GM18519 (cell line): Measurements from ENCODE around the gene IER3.

ENCODE experiments used
- ATAC-seq: cut with Tn5 transposase; IDR thresholded peaks from one replicate; pipeline ENCODE4 v1.9.1; 2021; ENCODE audit warnings: mild to moderate bottlenecking, moderate library complexity; ENCODE audit not compliant: unreplicated experiment, low FRiP score

The IER3 gene

GRCh38 chr6:30749554-30750378 lies 5.4 kb upstream of the IER3 start:
- no peak for ATAC-seq

- no peak for ATAC-seq
Observed at GRCh38 chr6:30748851-30749540, 4.6 kb upstream of the IER3 start.

GRCh38 chr6:30747902-30748769 lies 3.8 kb upstream of the IER3 start:
- ATAC-seq: no peak

- no peak for ATAC-seq
Observed at GRCh38 chr6:30747300-30747687, 2.9 kb upstream of the IER3 start.

GRCh38 chr6:30743099-30744053 lies 971 bp downstream of the IER3 start:
- ATAC-seq: no peak

GRCh38 chr6:30742316-30743098 lies 1.8 kb downstream of the IER3 start, which contains the start of gene FLOT1:
Gene FLOT1 (minus strand): TSS chr6:30742687. CDS start chr6:30742189, 498 bp downstream.
- ATAC-seq: no peak

- ATAC-seq: no peak
Observed at GRCh38 chr6:30741789-30742315, 2.5 kb downstream of the IER3 start.

GRCh38 chr6:30741063-30741779 lies 3.1 kb downstream of the IER3 start:
- no peak for ATAC-seq

- ATAC-seq: no peak
Observed at GRCh38 chr6:30740540-30740870, 3.8 kb downstream of the IER3 start.

- no peak for ATAC-seq
Observed at GRCh38 chr6:30738532-30738931, 5.8 kb downstream of the IER3 start.

- ATAC-seq: no peak
Observed at GRCh38 chr6:30735668-30736314, 8.6 kb downstream of the IER3 start.

GRCh38 chr6:30732237-30732943 lies 12.0 kb downstream of the IER3 start:
- ATAC-seq: no peak

GRCh38 chr6:30730601-30731435 lies 13.5 kb downstream of the IER3 start:
- ATAC-seq: no peak

GRCh38 chr6:30727920-30728553 lies 16.3 kb downstream of the IER3 start:
- ATAC-seq: no peak

GRCh38 chr6:30726506-30727413 lies 17.6 kb downstream of the IER3 start:
- no peak for ATAC-seq
